ENCODE results near the gene STAG3.
"Not testable (repeated sequence)": the region's sequence is repeated elsewhere in the genome, so short reads cannot be mapped to it uniquely, and the experiment has no call there.

STAG3 gene

GRCh38 chr7:100246865-100247137 lies 69.1 kb downstream of the STAG3 start:
- H3K4me3 ChIP-seq (ENCODE audit: low read length); H2BK5ac ChIP-seq (ENCODE audit: low read length); H2BK120ac ChIP-seq (ENCODE audit: low read depth, low read length); H3K79me1 ChIP-seq (ENCODE audit: low read length); H3K9ac ChIP-seq (ENCODE audit: low read length); H3K36me3 ChIP-seq (ENCODE audit: control insufficient read depth, insufficient read depth, low read length); H3K23ac ChIP-seq (ENCODE audit: low read length); H3K79me2 ChIP-seq (ENCODE audit: control insufficient read depth, insufficient read depth, low read length); H3K4me1 ChIP-seq (ENCODE audit: control insufficient read depth, low read depth, low read length); H4K8ac ChIP-seq (ENCODE audit: low read depth, low read length); H2AK5ac ChIP-seq (ENCODE audit: low read length); H3K27me3 ChIP-seq (ENCODE audit: insufficient read depth, low read length, poor library complexity); DNase-seq; H2BK15ac ChIP-seq (replicated peaks; ENCODE audit: low read depth); H3K27ac ChIP-seq (ENCODE audit: low read depth, low read length); H3K56ac ChIP-seq (ENCODE audit: low read length); H3K4me2 ChIP-seq (ENCODE audit: low read length); H4K5ac ChIP-seq (ENCODE audit: low read length); H3K4ac ChIP-seq (ENCODE audit: low read depth, low read length): not testable (repeated sequence)
- no CpG with 5 or more reads among the region's 9 CpGs for WGBS (ENCODE audit: extremely low coverage, insufficient coverage, low lambda C conversion rate)
- peak overlapping the region; percentile 52 for H3K18ac ChIP-seq (ENCODE audit: low read length)

GRCh38 chr7:100247152-100247757 lies 69.5 kb downstream of the STAG3 start:
- H2BK120ac ChIP-seq (ENCODE audit: low read depth, low read length), result no peak overlapping the region
- no CpG with 5 or more reads among the region's 11 CpGs for WGBS (ENCODE audit: extremely low coverage, insufficient coverage, low lambda C conversion rate)
- H2BK5ac ChIP-seq (ENCODE audit: low read length), result peak overlapping the region; percentile 20
- H3K36me3 ChIP-seq (ENCODE audit: control insufficient read depth, insufficient read depth, low read length), result no peaks in the 10 kb centered on the region
- H3K4me1 ChIP-seq (ENCODE audit: control insufficient read depth, low read depth, low read length), result peaks cover 2% of the 10 kb centered on the region
- H3K27me3 ChIP-seq (ENCODE audit: insufficient read depth, low read length, poor library complexity), result no peaks in the 10 kb centered on the region
- peak overlapping the region; percentile 23 for H3K27ac ChIP-seq (ENCODE audit: low read depth, low read length)
- H3K79me2 ChIP-seq (ENCODE audit: control insufficient read depth, insufficient read depth, low read length), result no peaks in the 10 kb centered on the region
- H4K8ac ChIP-seq (ENCODE audit: low read depth, low read length), result no peak overlapping the region
- DNase-seq, result peak; percentile 95
- no peak overlapping the region for H2BK15ac ChIP-seq (replicated peaks; ENCODE audit: low read depth)
- H3K56ac ChIP-seq (ENCODE audit: low read length), result peak overlapping the region; percentile 54
- no peak overlapping the region for H3K4me2 ChIP-seq (ENCODE audit: low read length)
- no peak overlapping the region for H3K9ac ChIP-seq (ENCODE audit: low read length)
- H3K4me3 ChIP-seq (ENCODE audit: low read length), result no peak overlapping the region
- peaks cover 2% of the 10 kb centered on the region for H3K79me1 ChIP-seq (ENCODE audit: low read length)
- H3K18ac ChIP-seq (ENCODE audit: low read length), result peak overlapping the region; percentile 52
- no peak overlapping the region for H2AK5ac ChIP-seq (ENCODE audit: low read length)
- no peak overlapping the region for H3K23ac ChIP-seq (ENCODE audit: low read length)
- H3K4ac ChIP-seq (ENCODE audit: low read depth, low read length), result no peak overlapping the region
- no peak overlapping the region for H4K5ac ChIP-seq (ENCODE audit: low read length)

DNA sequence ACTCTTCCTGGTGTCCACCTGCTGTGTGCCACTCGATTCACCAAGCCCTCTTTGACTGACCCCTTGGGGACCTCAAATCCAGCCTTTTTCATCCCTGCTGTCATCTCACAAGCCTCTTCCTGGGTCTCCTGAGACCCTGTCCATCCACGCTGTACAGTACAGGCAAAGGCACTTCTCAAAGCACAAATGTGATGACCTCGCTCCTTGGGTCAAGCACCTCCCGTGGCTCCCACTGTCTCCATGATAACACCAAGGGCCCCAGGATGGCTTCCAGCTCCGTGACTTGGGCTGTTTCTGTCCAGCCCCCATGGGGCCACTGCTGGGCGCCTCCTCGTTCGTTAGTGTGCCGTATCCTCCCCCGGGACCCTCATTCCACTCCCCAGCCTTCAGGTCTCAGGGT lies 70.8 kb downstream of the STAG3 start:
- H2BK15ac ChIP-seq (replicated peaks; ENCODE audit: low read depth), result no peak overlapping the region
- H3K18ac ChIP-seq (ENCODE audit: low read length), result no peak overlapping the region
- DNase-seq, result no peak
- H3K56ac ChIP-seq (ENCODE audit: low read length), result no peak overlapping the region
- H3K23ac ChIP-seq (ENCODE audit: low read length), result no peak overlapping the region
- no peak overlapping the region for H2AK5ac ChIP-seq (ENCODE audit: low read length)
- WGBS (ENCODE audit: extremely low coverage, insufficient coverage, low lambda C conversion rate), result no CpG with 5 or more reads among the region's 10 CpGs
- H3K4ac ChIP-seq (ENCODE audit: low read depth, low read length), result no peak overlapping the region
- H3K36me3 ChIP-seq (ENCODE audit: control insufficient read depth, insufficient read depth, low read length), result no peaks in the 10 kb centered on the region
- no peak overlapping the region for H4K5ac ChIP-seq (ENCODE audit: low read length)
- H2BK5ac ChIP-seq (ENCODE audit: low read length), result no peak overlapping the region
- no peak overlapping the region for H3K4me3 ChIP-seq (ENCODE audit: low read length)
- H3K4me1 ChIP-seq (ENCODE audit: control insufficient read depth, low read depth, low read length), result peaks cover 2% of the 10 kb centered on the region
- no peaks in the 10 kb centered on the region for H3K27me3 ChIP-seq (ENCODE audit: insufficient read depth, low read length, poor library complexity)
- no peak overlapping the region for H3K9ac ChIP-seq (ENCODE audit: low read length)
- H3K79me1 ChIP-seq (ENCODE audit: low read length), result peaks cover 2% of the 10 kb centered on the region
- H3K79me2 ChIP-seq (ENCODE audit: control insufficient read depth, insufficient read depth, low read length), result no peaks in the 10 kb centered on the region
- H2BK120ac ChIP-seq (ENCODE audit: low read depth, low read length), result no peak overlapping the region
- H3K4me2 ChIP-seq (ENCODE audit: low read length), result no peak overlapping the region
- H4K8ac ChIP-seq (ENCODE audit: low read depth, low read length), result no peak overlapping the region
- H3K27ac ChIP-seq (ENCODE audit: low read depth, low read length), result no peak overlapping the region

GRCh38 chr7:100257017-100257416 lies 79.3 kb downstream of the STAG3 start:
- Histone ChIP-seq H3K18ac (ENCODE audit: low read length) (no peak overlapping the region), H2BK120ac (ENCODE audit: low read depth, low read length) (no peak overlapping the region), H3K4me3 (ENCODE audit: low read length) (no peak overlapping the region), H4K8ac (ENCODE audit: low read depth, low read length) (no peak overlapping the region), H3K9ac (ENCODE audit: low read length) (no peak overlapping the region), H3K56ac (ENCODE audit: low read length) (no peak overlapping the region), H2BK15ac (replicated peaks; ENCODE audit: low read depth) (no peak overlapping the region), H3K79me1 (ENCODE audit: low read length) (peaks cover 2% of the 10 kb centered on the region), H3K79me2 (ENCODE audit: control insufficient read depth, insufficient read depth, low read length) (no peaks in the 10 kb centered on the region), H2AK5ac (ENCODE audit: low read length) (no peak overlapping the region), H3K27me3 (ENCODE audit: insufficient read depth, low read length, poor library complexity) (no peaks in the 10 kb centered on the region), H2BK5ac (ENCODE audit: low read length) (no peak overlapping the region), H4K5ac (ENCODE audit: low read length) (no peak overlapping the region), H3K23ac (ENCODE audit: low read length) (no peak overlapping the region), H3K4me1 (ENCODE audit: control insufficient read depth, low read depth, low read length) (no peaks in the 10 kb centered on the region), H3K4me2 (ENCODE audit: low read length) (no peak overlapping the region), H3K36me3 (ENCODE audit: control insufficient read depth, insufficient read depth, low read length) (no peaks in the 10 kb centered on the region), H3K27ac (ENCODE audit: low read depth, low read length) (no peak overlapping the region), H3K4ac (ENCODE audit: low read depth, low read length) (no peak overlapping the region)
- WGBS (ENCODE audit: extremely low coverage, insufficient coverage, low lambda C conversion rate), result no CpG with 5 or more reads among the region's 7 CpGs
- no peak for DNase-seq

GRCh38 chr7:100259984-100260383 lies 82.3 kb downstream of the STAG3 start:
- H3K4me2 ChIP-seq (ENCODE audit: low read length); H3K79me2 ChIP-seq (ENCODE audit: control insufficient read depth, insufficient read depth, low read length); H3K36me3 ChIP-seq (ENCODE audit: control insufficient read depth, insufficient read depth, low read length); H3K27me3 ChIP-seq (ENCODE audit: insufficient read depth, low read length, poor library complexity); H2BK15ac ChIP-seq (replicated peaks; ENCODE audit: low read depth); H2BK120ac ChIP-seq (ENCODE audit: low read depth, low read length); H3K79me1 ChIP-seq (ENCODE audit: low read length); H3K56ac ChIP-seq (ENCODE audit: low read length); H3K4me1 ChIP-seq (ENCODE audit: control insufficient read depth, low read depth, low read length); H2BK5ac ChIP-seq (ENCODE audit: low read length); H2AK5ac ChIP-seq (ENCODE audit: low read length); H3K9ac ChIP-seq (ENCODE audit: low read length); H4K5ac ChIP-seq (ENCODE audit: low read length); H3K23ac ChIP-seq (ENCODE audit: low read length); H3K18ac ChIP-seq (ENCODE audit: low read length); H4K8ac ChIP-seq (ENCODE audit: low read depth, low read length); H3K4me3 ChIP-seq (ENCODE audit: low read length); H3K27ac ChIP-seq (ENCODE audit: low read depth, low read length); H3K4ac ChIP-seq (ENCODE audit: low read depth, low read length); DNase-seq: not testable (repeated sequence)
- no CpG with 5 or more reads among the region's 8 CpGs for WGBS (ENCODE audit: extremely low coverage, insufficient coverage, low lambda C conversion rate)

DNA sequence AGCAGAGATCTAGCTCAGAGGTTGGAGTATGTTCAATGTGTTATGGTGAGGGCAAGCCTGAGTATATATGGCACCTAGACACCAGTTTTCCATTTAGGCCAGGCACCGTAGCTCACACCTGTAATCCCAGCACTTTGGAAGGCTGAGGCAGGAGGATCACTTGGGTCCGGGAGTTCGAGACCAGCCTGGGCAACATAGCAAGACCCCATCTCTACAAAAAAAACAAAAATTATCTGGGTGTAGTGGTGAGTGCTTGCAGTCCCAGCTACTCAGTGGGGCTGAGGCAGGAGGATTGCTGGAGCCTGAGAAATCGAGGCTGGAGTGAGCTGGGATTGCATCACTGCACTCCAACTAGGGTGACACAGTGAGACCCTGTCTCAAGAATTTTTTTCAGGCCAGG lies 85.2 kb downstream of the STAG3 start:
- H3K79me2 ChIP-seq (ENCODE audit: control insufficient read depth, insufficient read depth, low read length); H3K27ac ChIP-seq (ENCODE audit: low read depth, low read length); H3K4me1 ChIP-seq (ENCODE audit: control insufficient read depth, low read depth, low read length); H3K56ac ChIP-seq (ENCODE audit: low read length); H3K4ac ChIP-seq (ENCODE audit: low read depth, low read length); H3K23ac ChIP-seq (ENCODE audit: low read length); H2AK5ac ChIP-seq (ENCODE audit: low read length); H3K79me1 ChIP-seq (ENCODE audit: low read length); H4K5ac ChIP-seq (ENCODE audit: low read length); H3K9ac ChIP-seq (ENCODE audit: low read length); H4K8ac ChIP-seq (ENCODE audit: low read depth, low read length); H3K4me3 ChIP-seq (ENCODE audit: low read length); H3K36me3 ChIP-seq (ENCODE audit: control insufficient read depth, insufficient read depth, low read length); H2BK120ac ChIP-seq (ENCODE audit: low read depth, low read length); H2BK15ac ChIP-seq (replicated peaks; ENCODE audit: low read depth); H3K27me3 ChIP-seq (ENCODE audit: insufficient read depth, low read length, poor library complexity); DNase-seq; H3K4me2 ChIP-seq (ENCODE audit: low read length); H2BK5ac ChIP-seq (ENCODE audit: low read length); H3K18ac ChIP-seq (ENCODE audit: low read length): not testable (repeated sequence)
- WGBS (ENCODE audit: extremely low coverage, insufficient coverage, low lambda C conversion rate), result no CpG with 5 or more reads among the region's 4 CpGs

Data from mesendoderm (in vitro differentiated cells).